ENCODE measurements around the gene CLP1.

The CLP1 gene

GRCh38 chr11:57637626-57638004, 19.9 kb upstream of the CLP1 start:
- TF ChIP-seq FOXK2 (IDR thresholded peaks at IDR 0.05): no peak
- TF ChIP-seq LEF1 (IDR thresholded peaks at IDR 0.05; ENCODE audit: borderline replicate concordance): no peak
- TF ChIP-seq NFRKB (IDR thresholded peaks at IDR 0.05): no peak
- no peak for TF ChIP-seq FOXM1 (IDR thresholded peaks at IDR 0.05; ENCODE audit: borderline replicate concordance)
- TF ChIP-seq L3MBTL2 (conservative IDR thresholded peaks at IDR 0.05): no peak
- no peak for TF ChIP-seq CTBP1 (IDR thresholded peaks at IDR 0.05; ENCODE audit: borderline replicate concordance)
- no peak for TF ChIP-seq BHLHE40 (IDR thresholded peaks at IDR 0.05; ENCODE audit: borderline replicate concordance)
- no peak for TF ChIP-seq HDGF (IDR thresholded peaks at IDR 0.05; ENCODE audit: borderline replicate concordance)
- TF ChIP-seq PKNOX1 (IDR thresholded peaks at IDR 0.05): no peak
- no peak for TF ChIP-seq SUZ12 (IDR thresholded peaks at IDR 0.05)
- no peak for TF ChIP-seq SP1 (IDR thresholded peaks at IDR 0.05)
- no peak for TF ChIP-seq FOXA1 (IDR thresholded peaks at IDR 0.05)
- no peak for TF ChIP-seq ELF4 (IDR thresholded peaks at IDR 0.05)
- no peak for TF ChIP-seq ARNT (IDR thresholded peaks at IDR 0.05)
- no peak for TF ChIP-seq ZNF384 (IDR thresholded peaks at IDR 0.05)
- POLR2A ChIA-PET: no interaction called here
- DNase-seq (ENCODE audit: extremely low spot score): no peak
- CTCF ChIA-PET: interaction anchor here (1.6 kb wide), 1 partner anchor 70 kb away, joined by 10 read pairs; the partner anchor contains the start of gene UBE2L6

- ChIA-PET CTCF (interaction anchor here (3.9 kb wide), 1 partner anchor 70 kb away, joined by 59 read pairs; the partner anchor contains the start of gene UBE2L6), POLR2A (no interaction called here)
- TF ChIP-seq SP1 (IDR thresholded peaks at IDR 0.05) (no peak), BHLHE40 (IDR thresholded peaks at IDR 0.05; ENCODE audit: borderline replicate concordance) (no peak), ARNT (IDR thresholded peaks at IDR 0.05) (no peak), SUZ12 (IDR thresholded peaks at IDR 0.05) (no peak), LEF1 (IDR thresholded peaks at IDR 0.05; ENCODE audit: borderline replicate concordance) (no peak), FOXA1 (IDR thresholded peaks at IDR 0.05) (no peak), FOXK2 (IDR thresholded peaks at IDR 0.05) (no peak), HDGF (IDR thresholded peaks at IDR 0.05; ENCODE audit: borderline replicate concordance) (no peak), ELF4 (IDR thresholded peaks at IDR 0.05) (no peak), ZNF384 (IDR thresholded peaks at IDR 0.05) (no peak), L3MBTL2 (conservative IDR thresholded peaks at IDR 0.05) (no peak), PKNOX1 (IDR thresholded peaks at IDR 0.05) (no peak), NFRKB (IDR thresholded peaks at IDR 0.05) (no peak), TARDBP (IDR thresholded peaks at IDR 0.05) (no peak), FOXM1 (IDR thresholded peaks at IDR 0.05; ENCODE audit: borderline replicate concordance) (no peak), CTBP1 (IDR thresholded peaks at IDR 0.05; ENCODE audit: borderline replicate concordance) (no peak)
- no peak for DNase-seq (ENCODE audit: extremely low spot score)
Observed at GRCh38 chr11:57638005-57638781, 19.4 kb upstream of the CLP1 start.

DNA sequence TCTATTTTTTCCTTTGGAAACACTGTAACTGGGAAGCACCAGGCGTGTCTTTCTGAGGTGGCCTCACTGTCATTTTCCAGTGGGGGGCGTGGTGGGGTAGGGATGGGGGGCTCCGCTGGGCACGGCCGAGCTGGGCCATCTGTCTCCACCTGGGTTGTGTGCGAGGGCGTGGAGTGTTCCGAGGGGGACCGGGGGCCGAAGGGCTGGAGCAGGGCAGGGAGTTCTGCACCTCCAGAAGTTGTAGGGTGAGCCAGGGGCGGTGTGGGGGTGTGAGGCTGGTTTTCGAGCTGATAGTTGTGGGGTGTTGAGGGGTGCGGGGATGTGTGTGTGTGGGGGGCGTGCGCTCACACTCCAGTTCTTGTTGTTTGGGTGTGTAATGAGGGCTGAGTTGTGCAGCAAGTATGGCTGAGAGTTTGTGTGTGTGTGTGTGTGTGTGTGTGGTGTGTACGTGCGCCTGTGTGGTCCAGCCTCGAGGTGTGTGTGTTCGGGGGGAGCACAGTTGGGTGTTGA, 18.7 kb upstream of the CLP1 start:
- no peak for TF ChIP-seq SP1 (IDR thresholded peaks at IDR 0.05)
- no peak for TF ChIP-seq TARDBP (IDR thresholded peaks at IDR 0.05)
- TF ChIP-seq SUZ12 (IDR thresholded peaks at IDR 0.05): no peak
- TF ChIP-seq HDGF (IDR thresholded peaks at IDR 0.05; ENCODE audit: borderline replicate concordance): no peak
- CTCF ChIA-PET: interaction anchor here (3.9 kb wide), 1 partner anchor 70 kb away, joined by 59 read pairs; the partner anchor contains the start of gene UBE2L6
- POLR2A ChIA-PET: interaction anchor here (3.1 kb wide), 1 partner anchor 71 kb away, joined by 22 read pairs; the partner anchor contains the start of gene UBE2L6
- DNase-seq (ENCODE audit: extremely low spot score): no peak

GRCh38 chr11:57639321-57640067, 18.1 kb upstream of the CLP1 start:
- DNase-seq (ENCODE audit: extremely low spot score): no peak
- CTCF ChIA-PET: interaction anchor here (0.6 to 3.9 kb wide), 7 partner anchors 10 to 148 kb away, joined by 3 to 59 read pairs (median 4); partner anchors contain the start of genes SLC43A1 and UBE2L6
- TF ChIP-seq FOXA1 (IDR thresholded peaks at IDR 0.05) (no peak), BHLHE40 (IDR thresholded peaks at IDR 0.05; ENCODE audit: borderline replicate concordance) (no peak), SUZ12 (IDR thresholded peaks at IDR 0.05) (no peak), CTBP1 (IDR thresholded peaks at IDR 0.05; ENCODE audit: borderline replicate concordance) (no peak), FOXK2 (IDR thresholded peaks at IDR 0.05) (no peak), PKNOX1 (IDR thresholded peaks at IDR 0.05) (no peak), ELF4 (IDR thresholded peaks at IDR 0.05) (no peak), LEF1 (IDR thresholded peaks at IDR 0.05; ENCODE audit: borderline replicate concordance) (no peak), ARNT (IDR thresholded peaks at IDR 0.05) (no peak), NFRKB (IDR thresholded peaks at IDR 0.05) (no peak), L3MBTL2 (conservative IDR thresholded peaks at IDR 0.05) (no peak)
- POLR2A ChIA-PET: interaction anchor here (0.6 to 3.1 kb wide), 6 partner anchors 18 to 109 kb away, joined by 3 to 22 read pairs (median 3); partner anchors contain the start of genes CLP1, SELENOH and UBE2L6

- ChIA-PET POLR2A (interaction anchor here (0.7 to 3.1 kb wide), 5 partner anchors 17 to 109 kb away, joined by 3 to 22 read pairs (median 3); partner anchors contain the start of genes CLP1 and UBE2L6), CTCF (interaction anchor here (0.6 to 3.9 kb wide), 19 partner anchors 9 to 295 kb away, joined by 3 to 59 read pairs (median 4); partner anchors contain the start of genes SLC43A1, UBE2L6 and YPEL4)
- DNase-seq (ENCODE audit: extremely low spot score): no peak
- TF ChIP-seq SUZ12 (IDR thresholded peaks at IDR 0.05): no peak
- no peak for TF ChIP-seq BHLHE40 (IDR thresholded peaks at IDR 0.05; ENCODE audit: borderline replicate concordance)
- no peak for TF ChIP-seq FOXK2 (IDR thresholded peaks at IDR 0.05)
- TF ChIP-seq ARNT (IDR thresholded peaks at IDR 0.05): no peak
- TF ChIP-seq CTBP1 (IDR thresholded peaks at IDR 0.05; ENCODE audit: borderline replicate concordance): no peak
- TF ChIP-seq PKNOX1 (IDR thresholded peaks at IDR 0.05): no peak
- no peak for TF ChIP-seq L3MBTL2 (conservative IDR thresholded peaks at IDR 0.05)
- TF ChIP-seq FOXM1 (IDR thresholded peaks at IDR 0.05; ENCODE audit: borderline replicate concordance): no peak
- TF ChIP-seq TARDBP (IDR thresholded peaks at IDR 0.05): no peak
- no peak for TF ChIP-seq HDGF (IDR thresholded peaks at IDR 0.05; ENCODE audit: borderline replicate concordance)
- no peak for TF ChIP-seq NFRKB (IDR thresholded peaks at IDR 0.05)
- no peak for TF ChIP-seq FOXA1 (IDR thresholded peaks at IDR 0.05)
Observed at GRCh38 chr11:57640068-57640800, 17.3 kb upstream of the CLP1 start.
